C4-2B (cell line): ENCODE results near the gene UBE2J2.

ENCODE experiments used
- CTCF ChIP-seq: fragments of 450-650 bp; conservative IDR thresholded peaks from 2 replicates; pipeline ENCODE4 v1.5.1; 2017; ENCODE audit warnings: mild to moderate bottlenecking
- ZFX ChIP-seq: fragments of 450-650 bp; IDR thresholded peaks from 2 replicates; pipeline ENCODE4 v1.6.1; 2017

- no peak for TF ChIP-seq CTCF
- peak; percentile 38; the same call in 1 of the 2 replicates for TF ChIP-seq ZFX
Observed at GRCh38 chr1:1232796-1233566, 40.7 kb downstream of the UBE2J2 start.
